ENCODE data around the gene POMT2. TPM values are rescaled to one million over a fixed set of nuclear protein-coding genes. Genes with fewer than 3 reads are reported as not detected.

Gene POMT2
- total RNA-seq, 2 donors from 2014 or later, result 9.7 to 11.5 TPM

MicroRNAs encoded within 50 kb of the gene (microRNA counts, 767-probe panel; counts per million panel counts)
- 3,332 to 7,300 counts per million in 2 donors for microRNA hsa-miR-1260a

Small RNAs within 50 kb of the gene (microRNA-seq; reads per million reads assigned to microRNA genes)
- 0 reads per million in 2 donors for gene MIR1260A (ENCODE audit: borderline number of aligned reads in 2 of 2, borderline replicate concordance in 1 of 2)

Other genes with a start within 250 kb of the POMT2 start
- 10 to 100 TPM; 64.7 to 87.8 TPM for gene CIPC, start 222.6 kb downstream of the POMT2 start, total RNA-seq
- gene ZDHHC22, start 179.1 kb downstream of the POMT2 start, total RNA-seq, result not detected
- gene TMEM63C, start 139.1 kb downstream of the POMT2 start, total RNA-seq, result under 1 TPM in 1 of 2 donors, not detected in 1; 0.04 TPM
- not detected for gene NGB, start 49.7 kb downstream of the POMT2 start, total RNA-seq
- gene GSTZ1, start 153 bp upstream of the POMT2 start, total RNA-seq, result 10 to 100 TPM in 1 of 2 donors, 1 to 10 TPM in 1; 5.5 to 10.7 TPM
- 1 to 10 TPM; 6.6 to 7.5 TPM for gene TMED8, start 56.2 kb upstream of the POMT2 start, total RNA-seq
- gene SAMD15, start 56.5 kb upstream of the POMT2 start, total RNA-seq, result under 1 TPM; 0.26 to 0.39 TPM
- gene NOXRED1, start 102.6 kb upstream of the POMT2 start, total RNA-seq, result not detected
- gene VIPAS39, start 136.7 kb upstream of the POMT2 start, total RNA-seq, result 10 to 100 TPM; 10.9 to 13.0 TPM
- gene AHSA1, start 137.2 kb upstream of the POMT2 start, total RNA-seq, result 100 to 1,000 TPM; 105 to 122 TPM
- under 1 TPM; 0.48 to 0.94 TPM for gene ISM2, start 177.9 kb upstream of the POMT2 start, total RNA-seq

Measured in right atrium auricular region (tissue), 2 donors.